GM21447 (cell line): ENCODE data around the gene FADS2.

Experiments
- ATAC-seq: cut with Tn5 transposase; IDR thresholded peaks from one replicate; pipeline ENCODE4 v1.9.1; 2021; ENCODE audit not compliant: unreplicated experiment

FADS2 gene

GRCh38 chr11:61885166-61885778, 57.2 kb downstream of the FADS2 start:
- ATAC-seq: no peak

- no peak for ATAC-seq
Measured at GRCh38 chr11:61885784-61886580, 57.9 kb downstream of the FADS2 start.

- no peak for ATAC-seq
Measured at GRCh38 chr11:61886643-61887042, 58.5 kb downstream of the FADS2 start.

- no peak for ATAC-seq
Measured at GRCh38 chr11:61887839-61888494, 59.9 kb downstream of the FADS2 start.

GRCh38 chr11:61888590-61888989, 60.5 kb downstream of the FADS2 start:
- no peak for ATAC-seq

- no peak for ATAC-seq
Measured at GRCh38 chr11:61889831-61890230, 61.7 kb downstream of the FADS2 start.

DNA sequence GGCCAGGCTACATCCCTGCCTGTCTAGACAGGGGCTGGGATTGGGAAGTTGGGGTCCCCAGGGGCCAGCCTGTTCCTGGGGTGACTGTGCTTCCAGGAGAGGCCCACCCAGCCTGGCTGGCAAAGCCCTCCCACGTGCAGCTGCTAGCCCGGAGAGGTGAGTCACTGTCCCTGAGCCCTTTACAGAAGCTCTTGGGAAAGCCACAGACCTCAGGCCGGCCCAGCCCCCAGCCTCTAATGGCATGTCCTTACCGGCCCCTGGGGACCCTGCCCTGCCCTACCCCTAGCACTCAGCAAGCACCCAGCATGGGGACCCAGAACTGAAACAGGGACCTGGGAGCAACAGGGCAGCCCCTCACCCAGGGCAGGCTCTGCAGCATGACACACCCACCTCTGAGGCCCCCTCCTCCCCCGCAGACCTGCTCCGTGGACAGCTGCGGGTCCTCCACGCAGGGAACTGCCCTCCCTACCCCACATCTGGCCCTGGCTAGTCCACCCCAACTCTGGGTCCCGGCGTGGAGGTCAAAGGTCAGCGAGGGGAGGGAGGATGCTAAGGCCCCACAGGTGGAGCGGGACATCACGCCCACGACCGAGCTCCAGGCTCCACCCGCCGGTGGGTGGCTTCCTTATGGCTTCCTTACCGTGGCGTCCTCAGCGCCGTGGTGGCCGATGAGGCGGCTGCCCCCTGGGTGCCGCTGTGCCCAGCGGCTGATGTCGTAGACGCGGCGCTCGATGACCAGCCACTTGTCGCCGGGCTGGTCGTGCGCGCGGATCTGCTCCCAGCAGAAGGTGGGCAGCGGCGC, 62.6 kb downstream of the FADS2 start:
- ATAC-seq: peak; percentile 21

DNA sequence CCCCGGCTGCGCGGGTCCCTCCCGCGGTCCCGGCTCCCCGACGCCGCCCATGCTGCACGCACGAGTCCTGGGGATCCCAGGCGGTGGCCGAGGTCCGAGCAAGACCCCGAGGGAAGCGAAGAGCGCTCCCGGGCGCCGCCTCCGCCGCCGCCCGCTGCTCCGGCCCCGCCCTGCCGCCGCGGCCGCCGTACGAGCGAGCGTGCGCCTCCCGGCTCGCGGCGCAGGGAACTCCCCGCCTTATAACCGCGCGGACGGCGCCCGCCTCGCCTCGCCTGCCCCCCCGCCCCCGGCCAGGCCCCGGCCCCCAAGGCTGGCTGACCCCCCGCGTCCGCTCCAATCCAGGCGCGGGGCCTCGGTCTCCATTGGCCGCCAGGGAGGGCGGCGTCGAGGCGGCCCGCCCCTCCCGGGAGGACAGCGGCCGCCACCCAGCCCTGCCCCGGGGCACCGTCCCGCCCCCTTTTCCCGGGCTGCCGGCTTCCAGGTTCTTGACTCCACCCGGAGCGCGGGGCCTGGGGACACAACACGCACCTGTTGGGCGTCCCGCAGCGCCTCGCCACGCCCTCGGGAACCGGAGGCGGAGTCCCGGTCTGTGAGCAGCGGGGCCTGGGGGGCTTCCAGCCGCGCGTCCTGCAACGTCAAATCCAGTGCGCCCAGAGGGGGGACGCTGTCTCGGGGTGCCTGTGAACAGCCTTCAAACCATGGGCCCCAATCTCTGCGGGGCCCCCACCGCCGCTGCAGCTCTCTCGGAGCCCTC, 63.4 kb downstream of the FADS2 start, which contains the start of gene FADS3:
FADS3 (minus strand) TSS at position 215 of the 754 bp plus-strand sequence; CDS start at position 51, 164 bp downstream.
- ATAC-seq: peak; percentile 59

GRCh38 chr11:61892085-61892370, 63.9 kb downstream of the FADS2 start:
- ATAC-seq: peak; percentile 33

DNA sequence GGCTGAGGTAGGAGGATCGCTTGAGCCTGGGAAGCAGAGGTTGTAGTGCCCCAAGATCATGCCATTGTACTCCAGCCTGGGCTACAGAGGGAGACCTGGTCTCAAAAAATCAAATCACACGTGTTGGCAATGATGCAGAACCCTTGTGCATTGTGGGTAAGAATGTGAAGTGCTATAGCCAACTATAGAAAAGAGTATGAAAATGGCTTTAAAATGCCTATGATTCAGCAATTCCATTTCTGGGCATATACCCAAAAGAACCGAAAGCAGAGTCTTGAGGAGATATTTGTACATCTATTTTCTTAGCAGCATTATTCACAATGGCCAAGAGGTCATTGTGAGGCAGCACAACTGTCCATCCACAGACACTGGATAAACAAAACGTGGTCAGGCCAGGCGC, 65.9 kb downstream of the FADS2 start:
- ATAC-seq: no peak

DNA sequence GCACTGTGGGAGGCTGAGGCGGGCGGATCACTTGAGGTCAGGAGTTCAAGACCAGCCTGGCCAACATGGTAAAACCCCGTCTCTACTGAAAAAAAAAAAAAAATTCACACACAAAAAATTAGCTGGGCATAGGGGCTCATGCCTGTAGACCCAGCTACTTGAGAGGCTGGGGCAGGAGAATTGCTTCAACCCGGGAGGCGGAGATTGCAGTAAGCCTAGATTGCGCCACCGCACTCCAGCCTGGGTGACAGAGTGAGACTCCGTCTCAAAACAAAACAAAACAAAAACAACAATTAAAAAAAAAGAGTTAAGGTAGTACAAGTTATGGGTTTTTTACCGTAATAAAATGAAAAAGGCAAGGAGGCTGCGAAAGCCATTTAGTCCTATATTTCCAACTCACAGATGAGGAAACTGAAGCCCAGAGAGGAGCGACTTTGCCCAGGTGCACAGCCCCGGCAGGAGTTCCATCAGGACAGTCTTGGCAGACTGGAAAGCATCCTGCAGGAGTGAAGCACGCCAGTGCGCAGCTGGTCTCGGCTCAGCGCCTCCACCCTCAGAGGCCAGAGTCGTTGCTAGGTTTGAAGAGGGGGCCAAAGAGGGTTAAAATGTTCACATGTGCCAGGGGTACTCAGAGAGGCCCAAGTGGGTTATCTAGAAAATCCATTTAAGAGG, 67.1 kb downstream of the FADS2 start:
- no peak for ATAC-seq

DNA sequence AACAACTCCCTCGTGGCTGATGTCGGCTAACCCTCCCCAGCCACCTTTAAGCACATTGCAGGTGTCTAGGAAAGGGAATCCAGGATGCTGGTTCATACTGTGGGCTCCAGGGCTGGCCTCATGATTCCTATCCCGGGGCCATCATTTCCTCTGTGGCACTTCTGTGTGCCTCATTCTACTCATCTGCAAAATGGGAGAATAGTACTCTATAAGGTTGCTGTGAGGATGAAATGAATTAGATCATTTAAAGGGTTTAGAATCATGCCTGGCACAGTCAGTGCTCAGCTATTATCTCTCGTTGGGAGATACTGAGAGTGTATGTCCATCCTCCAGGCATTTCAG, 67.6 kb downstream of the FADS2 start:
- no peak for ATAC-seq

GRCh38 chr11:61896665-61897386, 68.7 kb downstream of the FADS2 start:
- no peak for ATAC-seq

DNA sequence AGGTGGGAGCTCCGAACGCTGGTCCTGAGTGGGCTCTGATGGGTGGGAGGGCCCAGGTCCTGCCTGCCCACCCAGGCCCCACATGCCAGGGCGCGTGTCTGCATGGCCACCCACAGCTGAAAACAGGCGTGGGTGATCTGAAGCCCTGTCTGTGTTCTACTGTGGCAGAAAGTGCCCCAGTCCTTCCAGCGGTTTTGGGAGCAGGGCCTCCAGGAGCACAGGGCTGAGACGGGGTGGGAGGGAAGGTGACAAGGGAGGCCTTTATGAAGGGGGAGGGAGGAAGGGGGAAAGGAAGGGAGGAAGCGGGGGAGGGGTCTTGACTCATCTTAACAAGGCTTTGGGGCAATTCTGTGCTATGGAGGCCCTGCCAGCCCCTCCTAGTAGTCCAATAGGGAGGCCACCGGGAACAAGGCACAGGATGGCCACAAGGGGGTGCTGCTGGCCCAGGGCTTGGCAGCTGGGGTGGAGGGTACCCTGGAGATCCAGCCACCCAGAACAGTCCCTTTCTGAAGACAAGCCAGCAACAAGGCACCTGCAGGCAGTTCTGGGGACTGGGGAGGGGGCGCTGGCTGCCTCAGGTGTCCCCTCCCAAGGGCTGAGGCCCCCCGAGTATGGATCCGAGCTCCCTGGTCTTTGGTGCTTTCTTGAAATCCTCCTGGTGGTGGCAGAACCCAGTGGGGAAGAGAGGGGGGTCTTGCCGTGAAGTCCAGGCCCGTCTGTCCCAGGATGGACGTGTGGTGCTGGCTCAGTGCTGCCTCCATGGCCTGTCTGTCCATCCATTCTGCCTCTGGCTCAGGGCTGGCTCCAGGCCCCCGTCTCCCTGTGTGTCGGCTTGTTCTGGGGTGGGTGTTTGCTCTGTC, 69.5 kb downstream of the FADS2 start:
- ATAC-seq: no peak

GRCh38 chr11:61898247-61898582, 70.1 kb downstream of the FADS2 start:
- no peak for ATAC-seq

DNA sequence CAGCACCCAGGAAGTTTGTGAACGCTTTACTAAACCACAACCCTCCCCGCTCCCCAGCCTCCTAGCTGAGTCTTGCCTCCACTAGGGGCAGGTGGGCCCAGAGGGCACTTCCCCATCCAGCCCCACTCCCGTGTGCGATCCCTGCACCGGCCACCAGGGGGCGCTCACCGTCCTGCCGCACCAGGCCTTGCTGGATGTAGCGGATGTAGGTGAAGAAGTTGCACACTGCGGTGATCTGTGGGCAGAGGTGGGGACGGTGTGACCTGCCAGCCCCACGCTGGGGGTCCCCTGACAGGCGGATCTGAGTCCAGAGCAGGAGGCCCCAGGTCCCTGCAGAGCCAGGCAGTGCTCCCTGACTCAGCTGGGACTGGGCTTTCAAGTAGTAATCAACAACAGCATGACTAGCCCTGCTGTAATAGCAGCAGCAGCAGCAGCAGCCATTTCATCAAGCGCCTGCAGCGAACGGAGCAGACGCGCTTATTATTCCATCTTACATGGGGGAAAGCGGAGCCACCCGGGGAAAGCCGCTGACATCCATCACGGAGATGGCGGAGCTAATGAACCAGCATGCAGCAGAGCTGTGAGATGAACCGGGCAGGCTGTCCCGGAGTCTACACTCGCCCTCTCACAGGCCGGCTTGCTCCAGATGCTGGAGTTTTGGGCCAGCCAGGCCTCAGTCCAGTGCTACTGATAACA, 71.2 kb downstream of the FADS2 start:
- peak; percentile 71 for ATAC-seq

DNA sequence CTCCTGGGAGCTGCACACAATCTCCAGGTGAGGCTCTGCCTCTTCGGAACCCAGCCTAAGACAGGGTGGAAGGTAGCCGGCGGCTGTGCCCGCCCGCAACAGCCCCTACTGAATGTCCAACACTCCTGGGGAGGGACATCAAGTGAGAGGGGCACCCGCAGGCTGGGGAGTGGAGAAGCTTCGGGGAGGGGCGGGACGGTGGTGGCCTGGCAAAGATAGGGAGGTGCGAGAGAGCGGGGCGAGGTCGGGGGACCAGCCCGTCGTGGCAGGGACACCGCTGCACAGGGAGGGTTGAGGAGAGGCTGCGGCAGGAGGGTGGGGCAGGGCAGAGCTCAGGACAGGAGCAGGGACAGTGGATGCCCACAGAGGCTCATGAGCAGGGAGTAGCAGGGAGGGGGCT, 72.2 kb downstream of the FADS2 start:
- no peak for ATAC-seq

GRCh38 chr11:61901397-61901796, 73.3 kb downstream of the FADS2 start:
- no peak for ATAC-seq
